Left forelimb (tissue), 1 donor: ENCODE data around the gene ITGAL.
"Not testable (repeated sequence)": the region's sequence is repeated elsewhere in the genome, so short reads cannot be mapped to it uniquely, and the experiment has no call there.

Source experiments
- DNase-seq: peaks from one replicate; pipeline ENCODE4 v3.0.0-alpha.2; 2018; ENCODE audit warnings: low spot score

The ITGAL gene

DNA sequence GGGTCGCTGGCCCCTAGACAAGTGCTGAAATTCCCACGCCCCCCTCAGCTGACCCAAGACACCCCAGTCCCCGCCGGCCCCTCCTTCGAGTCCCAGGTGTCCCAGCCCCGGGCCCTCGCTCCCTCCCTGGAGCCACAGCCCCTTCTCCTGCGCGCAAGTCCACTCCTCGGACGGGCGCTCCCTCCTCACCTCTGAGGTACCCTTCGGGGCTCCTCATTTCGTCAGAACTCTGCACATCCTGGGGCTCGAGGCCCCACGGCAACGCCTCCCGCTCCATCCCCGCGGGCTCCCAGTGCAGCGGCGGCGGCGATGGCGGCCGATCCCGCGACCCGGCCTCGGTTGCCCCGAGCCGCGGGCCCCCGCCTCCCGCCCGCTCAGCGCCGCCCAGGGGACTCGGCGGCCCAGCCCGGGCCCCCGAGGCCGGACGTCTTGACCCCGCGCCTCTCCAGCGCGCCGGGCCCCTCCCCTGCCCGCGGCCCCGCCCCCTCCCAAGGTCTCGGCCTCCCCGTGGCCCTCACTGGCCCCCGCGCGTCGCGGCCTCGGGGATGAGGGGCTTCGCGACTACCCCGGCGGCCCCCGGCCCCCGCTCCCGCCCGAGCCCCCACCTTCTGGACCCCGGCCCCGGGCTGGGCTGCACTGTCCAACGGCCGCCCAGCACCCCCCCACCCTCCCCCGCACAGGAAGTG is 53.7 kb downstream of the ITGAL start, which contains the start of gene ZNF768:
Gene ZNF768, minus strand, starts transcription at position 430 of the 686 bp plus-strand sequence. Its CDS starts 153 bp downstream, at position 277.
- DNase-seq = no peak

- peak; percentile 99 for DNase-seq
These were observed 54.5 kb downstream of the ITGAL start for GRCh38 chr16:30526823-30527634.

GRCh38 chr16:30527635-30528178 is 55.2 kb downstream of the ITGAL start:
- DNase-seq = no peak

DNA sequence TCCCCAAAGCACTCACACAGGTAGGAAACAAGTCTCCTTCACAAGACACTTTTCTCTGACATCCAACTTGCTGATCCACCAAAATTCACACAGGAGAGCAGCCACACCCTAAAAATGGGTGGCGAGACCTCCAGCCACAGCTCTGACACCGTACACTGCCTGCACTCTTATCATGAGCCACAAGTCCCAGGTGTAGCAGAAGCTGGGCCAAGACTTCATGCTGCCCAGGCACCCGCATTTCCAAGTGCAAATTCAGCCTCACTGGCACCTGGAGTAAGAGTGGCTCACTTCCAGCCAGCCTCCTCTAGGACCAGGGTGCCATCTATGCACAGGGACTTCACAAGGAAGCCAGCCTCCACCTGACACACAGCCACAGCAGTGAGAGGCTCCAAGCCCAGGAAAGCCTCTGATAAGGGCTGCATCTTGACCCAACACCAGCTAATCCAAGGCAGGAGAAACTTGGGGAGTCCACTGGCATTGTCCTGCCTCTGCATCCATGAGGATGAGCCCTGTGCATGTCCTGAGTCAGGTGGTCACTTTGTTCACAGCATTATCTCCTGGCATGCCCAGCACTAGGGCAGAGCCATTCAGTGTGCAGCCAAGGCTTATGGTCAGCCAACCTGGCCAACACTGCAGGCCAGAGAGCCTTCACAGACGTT is 56.4 kb downstream of the ITGAL start:
- DNase-seq = no peak

GRCh38 chr16:30530163-30531037 is 57.9 kb downstream of the ITGAL start:
- DNase-seq = no peak

DNA sequence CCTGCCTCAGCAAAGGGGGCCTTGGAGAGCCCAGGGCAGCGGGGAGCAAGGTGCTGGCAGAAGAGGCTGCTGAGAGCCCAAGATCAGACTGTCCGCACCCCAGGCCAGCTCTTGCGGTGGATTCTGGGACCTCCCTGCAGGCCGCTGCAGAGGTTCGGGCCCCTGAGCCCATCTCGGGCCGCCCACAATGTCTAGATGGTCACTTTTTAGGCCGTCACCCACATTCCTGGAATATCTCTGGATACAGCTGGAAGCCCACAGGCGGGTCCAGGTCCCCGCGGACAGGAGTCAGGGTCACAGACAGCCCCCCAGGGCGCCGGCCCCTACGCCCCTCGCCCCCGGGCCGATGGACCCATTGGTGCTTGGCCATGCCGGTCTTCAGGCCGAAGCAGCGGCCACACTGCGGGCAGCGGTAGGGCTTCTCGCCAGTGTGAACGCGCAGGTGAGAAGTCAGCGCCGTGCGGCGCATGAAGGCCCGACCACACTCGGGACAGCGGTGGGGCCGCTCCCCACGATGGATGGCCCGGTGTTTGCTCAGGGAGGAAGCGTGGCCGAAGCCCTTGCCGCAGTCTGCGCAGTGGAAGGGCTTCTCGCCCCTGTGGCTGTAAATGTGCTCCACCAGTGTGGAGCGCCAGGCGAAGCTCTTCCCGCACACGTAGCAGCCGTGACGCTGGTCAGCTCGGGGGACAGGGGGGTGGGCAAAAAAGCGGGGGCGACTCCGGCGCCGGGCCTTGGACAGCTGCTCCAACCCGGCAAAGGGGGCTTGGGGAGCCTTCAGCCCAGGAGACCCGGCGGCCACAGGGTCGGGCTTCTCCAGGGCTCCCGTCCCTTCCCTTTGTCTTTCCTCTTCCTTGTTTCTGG is 60.0 kb downstream of the ITGAL start:
- DNase-seq = no peak

- no peak for DNase-seq
These were observed 60.6 kb downstream of the ITGAL start for GRCh38 chr16:30533146-30533522.

GRCh38 chr16:30533748-30534367 is 61.3 kb downstream of the ITGAL start:
- no peak for DNase-seq

DNA sequence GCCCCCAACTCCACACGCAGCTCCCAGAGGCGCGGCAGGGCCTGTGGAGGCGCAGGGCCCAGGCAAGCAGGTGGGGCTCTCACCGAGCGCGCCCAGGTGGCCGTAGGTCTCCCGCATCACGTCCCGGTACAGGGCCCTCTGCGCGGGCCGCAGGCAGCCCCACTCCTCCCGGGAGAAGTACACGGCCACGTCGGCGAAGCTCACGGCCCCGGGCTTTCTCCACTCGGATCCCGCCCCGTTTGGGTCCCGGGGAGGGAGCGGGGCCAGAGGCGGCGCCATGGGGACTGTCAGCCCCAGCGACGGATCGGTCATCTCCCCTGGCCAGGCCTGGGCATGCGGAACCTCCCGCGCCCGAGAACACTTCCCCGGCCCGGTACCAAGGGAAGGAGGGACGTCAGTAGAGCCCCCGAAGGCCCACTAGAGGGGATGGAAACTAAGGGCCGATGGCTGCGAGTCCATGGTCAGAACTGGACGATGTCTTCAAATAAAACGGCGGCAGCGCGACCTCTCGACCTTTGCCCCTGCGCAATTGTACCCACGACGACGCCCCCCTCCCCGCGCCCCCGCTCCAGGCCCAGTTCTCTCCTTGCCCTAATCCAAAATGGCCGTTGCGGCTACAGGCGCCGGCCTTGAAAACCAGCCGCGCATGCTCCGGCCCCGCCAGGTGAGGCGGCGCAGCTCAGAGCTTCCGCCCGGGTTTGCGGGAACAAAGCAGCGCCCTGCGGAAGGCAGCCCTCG is 62.0 kb downstream of the ITGAL start, which contains the start of gene ZNF747:
Gene ZNF747, minus strand, starts transcription at position 491 of the 738 bp plus-strand sequence. Its CDS starts 179 bp downstream, at position 312.
- peak; percentile 95 for DNase-seq

DNA sequence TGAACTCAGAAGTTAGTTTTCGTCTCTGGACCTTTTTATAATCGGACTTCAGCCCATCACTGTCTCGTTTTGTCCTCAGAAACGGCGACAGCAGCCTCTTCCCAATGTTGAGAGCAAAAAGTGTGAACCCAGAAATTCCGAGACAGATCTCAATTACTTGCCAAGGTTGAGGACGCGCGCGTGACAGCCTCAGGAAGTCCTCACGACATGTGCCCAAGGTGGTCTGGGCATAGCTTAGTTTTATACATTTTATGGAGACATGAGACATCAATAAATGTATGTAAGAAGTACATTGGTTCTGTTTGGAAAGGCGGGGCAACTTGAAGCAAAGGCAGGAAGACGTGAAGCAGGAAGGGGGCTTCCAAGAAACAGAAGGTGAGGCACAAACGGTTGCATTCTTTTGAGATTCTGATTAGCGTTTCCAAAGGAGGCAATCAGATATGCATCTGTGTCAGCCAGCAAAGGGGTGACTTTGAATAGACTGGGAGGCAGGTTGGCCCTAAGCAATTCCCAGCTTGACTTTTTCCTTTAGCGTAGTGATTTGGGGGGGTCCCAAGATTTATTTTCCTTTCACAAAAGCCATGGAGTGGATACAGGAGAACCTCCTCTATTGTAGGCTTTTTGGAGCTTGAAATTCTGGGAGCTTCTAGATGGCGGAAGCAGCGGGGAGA is 62.7 kb downstream of the ITGAL start:
- no peak for DNase-seq

GRCh38 chr16:30535777-30536190 is 63.2 kb downstream of the ITGAL start:
- peak; percentile 78 for DNase-seq

- not testable (repeated sequence) for DNase-seq
These were observed 64.0 kb downstream of the ITGAL start for GRCh38 chr16:30536391-30537024.

GRCh38 chr16:30539000-30539964 is 66.7 kb downstream of the ITGAL start:
- no peak for DNase-seq

GRCh38 chr16:30539986-30540526 is 67.5 kb downstream of the ITGAL start:
- not testable (repeated sequence) for DNase-seq

- not testable (repeated sequence) for DNase-seq
These were observed 68.4 kb downstream of the ITGAL start for GRCh38 chr16:30540916-30541464.
